ENCODE results near the gene ABLIM1. TPM values are rescaled to one million over a fixed set of nuclear protein-coding genes. Genes with fewer than 3 reads are reported as not detected.

Gene ABLIM1
- total and polyA plus RNA-seq, 10 of the 15 experiments (the other 5 are each of a cell fraction or from before 2014, with no cell fraction given) = 14.2 to 50.5 (median 28.1) TPM

DNA sequence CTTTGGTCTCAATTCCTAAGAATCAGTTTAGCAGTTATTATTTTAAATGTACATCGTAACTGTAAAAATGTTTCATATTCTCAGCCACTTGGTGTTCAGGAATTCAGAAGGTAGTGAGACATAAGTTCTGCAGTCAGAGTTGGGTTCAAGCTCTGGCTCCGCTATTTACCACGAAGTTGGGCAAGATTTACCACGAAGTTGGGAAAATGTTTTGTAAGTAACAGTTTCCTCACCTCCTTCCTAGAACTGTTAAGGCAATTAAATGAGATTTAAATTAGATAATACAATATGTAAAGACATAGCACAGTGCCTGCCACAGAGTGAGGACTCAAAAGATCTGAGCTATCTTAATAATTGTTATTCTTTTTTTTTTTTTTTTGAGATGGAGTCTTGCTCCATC is 16.3 kb upstream of the ABLIM1 start:
- no peak overlapping the region for H3K27ac ChIP-seq (ENCODE audit: control insufficient read depth, insufficient read depth)
- no peak overlapping the region for H3K4me3 ChIP-seq
- H3K27me3 ChIP-seq (replicated peaks in 1 of 2; ENCODE audit: control insufficient read depth in 2 of 2, insufficient read depth in 2 of 2, low read length in 1 of 2) = no peaks in the 10 kb centered on the region; a peak in 1 of 4 replicates
- no peaks in the 10 kb centered on the region for H3K4me1 ChIP-seq (ENCODE audit: control insufficient read depth, insufficient read depth, low read length)
- FAIRE-seq = no peak
- H4K20me1 ChIP-seq (ENCODE audit: control insufficient read depth, insufficient read depth) = no peaks in the 10 kb centered on the region
- RAD21 ChIA-PET (ENCODE audit: unreplicated experiment) = no interaction called here
- no TSS peak for BruUV-seq (replicated peaks)
- TF ChIP-seq JUND (IDR thresholded peaks at IDR 0.05; ENCODE audit: low read depth, low read length) (no peak), SMARCA5 (IDR thresholded peaks at IDR 0.05) (no peak)
- DNase-seq (ENCODE audit: low read depth, low spot score) = no peak
- H3K9me3 ChIP-seq (replicated peaks; ENCODE audit: control insufficient read depth, insufficient read depth, low read length) = no peaks in the 10 kb centered on the region
- intact Hi-C loops (cut with micrococcal nuclease; ENCODE audit: unreplicated experiment) = no loop called here
- H3K36me3 ChIP-seq (ENCODE audit: control insufficient read depth in 2 of 2, insufficient read depth in 2 of 2, low read length in 1 of 2) = no peaks in the 10 kb centered on the region
- no peaks in the 10 kb centered on the region for H3K79me2 ChIP-seq (ENCODE audit: control insufficient read depth, insufficient read depth, low read length)
- POLR2A ChIA-PET = no interaction called here
- no peak overlapping the region for H3K9ac ChIP-seq (ENCODE audit: control insufficient read depth, insufficient read depth, low read length)
- 59% methylated on average over 4 of the region's 4 CpGs for WGBS (ENCODE audit: insufficient coverage, insufficient replicate concordance, low lambda C conversion rate, missing lambda C conversion rate)
- SMC1A ChIA-PET (ENCODE audit: uncharacterized antibody, unreplicated experiment) = no interaction called here
- in situ Hi-C loops (cut with MboI) = no loop called here
- H2AFZ ChIP-seq (ENCODE audit: control insufficient read depth, low read depth, low read length) = no peak overlapping the region
- CTCF ChIA-PET = no interaction called here
- no peak for ATAC-seq
- no peak overlapping the region for H3K4me2 ChIP-seq (ENCODE audit: control insufficient read depth, insufficient read depth)

GRCh38 chr10:114669648-114670047 is 11.6 kb upstream of the ABLIM1 start:
- no peaks in the 10 kb centered on the region for H4K20me1 ChIP-seq (ENCODE audit: control insufficient read depth, insufficient read depth)
- TF ChIP-seq ZBTB33 (IDR thresholded peaks at IDR 0.05) (no peak), CEBPB (IDR thresholded peaks at IDR 0.05; ENCODE audit: borderline replicate concordance in 1 of 2, low read depth in 2 of 2, low read length in 2 of 2) (no peak), ZBTB40 (IDR thresholded peaks at IDR 0.05; ENCODE audit: borderline replicate concordance) (no peak), SIX5 (IDR thresholded peaks at IDR 0.05; ENCODE audit: low read depth, low read length, severe bottlenecking) (no peak), ZNF622 (IDR thresholded peaks at IDR 0.05) (no peak), CREB1 (IDR thresholded peaks at IDR 0.05; ENCODE audit: low read depth) (no peak), MLLT1 (IDR thresholded peaks at IDR 0.05) (no peak), ESRRA (IDR thresholded peaks at IDR 0.05; ENCODE audit: low read length) (no peak)

More at GRCh38 chr10:114669648-114670047, 11.6 kb upstream of the ABLIM1 start:
- Histone ChIP-seq H3K4me2 (ENCODE audit: control insufficient read depth, insufficient read depth) (no peak overlapping the region), H2AFZ (ENCODE audit: control insufficient read depth, low read depth, low read length) (no peak overlapping the region), H3K36me3 (ENCODE audit: control insufficient read depth in 2 of 2, insufficient read depth in 2 of 2, low read length in 1 of 2) (no peaks in the 10 kb centered on the region), H3K9me3 (replicated peaks; ENCODE audit: control insufficient read depth, insufficient read depth, low read length) (no peaks in the 10 kb centered on the region), H3K79me2 (ENCODE audit: control insufficient read depth, insufficient read depth, low read length) (no peaks in the 10 kb centered on the region), H3K27ac (ENCODE audit: control insufficient read depth, insufficient read depth) (no peak overlapping the region), H3K4me1 (ENCODE audit: control insufficient read depth, insufficient read depth, low read length) (no peaks in the 10 kb centered on the region), H3K27me3 (replicated peaks in 1 of 2; ENCODE audit: control insufficient read depth in 2 of 2, insufficient read depth in 2 of 2, low read length in 1 of 2) (no peaks in the 10 kb centered on the region), H3K9ac (ENCODE audit: control insufficient read depth, insufficient read depth, low read length) (no peak overlapping the region), H3K4me3 (no peak overlapping the region)
- DNase-seq (ENCODE audit: low read depth, low spot score) (no peak), FAIRE-seq (no peak), ATAC-seq (no peak)
- in situ Hi-C loops (cut with MboI) (no loop called here), intact Hi-C loops (cut with micrococcal nuclease; ENCODE audit: unreplicated experiment) (no loop called here)
- POLR2A ChIA-PET = no interaction called here
- RAD21 ChIA-PET (ENCODE audit: unreplicated experiment) = no interaction called here
- SMC1A ChIA-PET (ENCODE audit: uncharacterized antibody, unreplicated experiment) = no interaction called here
- no TSS peak for BruUV-seq (replicated peaks)
- CTCF ChIA-PET = interaction anchor here (1.4 kb wide), 1 partner anchor 18 kb away, joined by 4 read pairs; no protein-coding TSS in a partner anchor
- 24% methylated on average over 3 of the region's 3 CpGs for WGBS (ENCODE audit: insufficient coverage, insufficient replicate concordance, low lambda C conversion rate, missing lambda C conversion rate)
